Glutamatergic neuron (in vitro differentiated cells): ENCODE results near the gene RAD54L. TPM values are rescaled to one million over a fixed set of nuclear protein-coding genes. Genes with fewer than 3 reads are reported as not detected.

Experiments
- total RNA-seq: library from RNA; stranded (reverse); fragmentation: NEBNext Ultra II Directional; extraction: Animal tissue kit (Norgen Biotek cat#: 25700); gene quantifications from one replicate; pipeline ENCODE4 v1.2.1, GENCODE V29; 2021; ENCODE audit not compliant: unreplicated experiment

The RAD54L gene
- total RNA-seq, 1 donor from 2014 or later, result 4.6 TPM

Other genes starting within 250 kb of the RAD54L start
- 156 TPM for gene PIK3R3, start 115.1 kb upstream of the RAD54L start, total RNA-seq
- 2.3 TPM for gene TSPAN1, start 72.7 kb upstream of the RAD54L start, total RNA-seq
- gene P3R3URF, start 71.3 kb upstream of the RAD54L start, total RNA-seq, result not detected
- gene POMGNT1, start 49.3 kb upstream of the RAD54L start, total RNA-seq, result 70.2 TPM
- gene LURAP1, start 44.4 kb upstream of the RAD54L start, total RNA-seq, result 0.29 TPM
- 77.9 TPM for gene LRRC41, start 55.9 kb downstream of the RAD54L start, total RNA-seq
- gene UQCRH, start 55.9 kb downstream of the RAD54L start, total RNA-seq, result 271 TPM
- 20.2 TPM for gene NSUN4, start 93.0 kb downstream of the RAD54L start, total RNA-seq
- 1.7 TPM for gene FAAH, start 146.6 kb downstream of the RAD54L start, total RNA-seq
- gene DMBX1, start 242.1 kb downstream of the RAD54L start, total RNA-seq, result not detected